Measurements from ENCODE around the gene AKAP11. TPM values are rescaled to one million over a fixed set of nuclear protein-coding genes. Genes with fewer than 3 reads are reported as not detected.

AKAP11 gene
- total RNA-seq, 2 experiments from 2014 or later = 18.0 to 18.4 TPM

DNA sequence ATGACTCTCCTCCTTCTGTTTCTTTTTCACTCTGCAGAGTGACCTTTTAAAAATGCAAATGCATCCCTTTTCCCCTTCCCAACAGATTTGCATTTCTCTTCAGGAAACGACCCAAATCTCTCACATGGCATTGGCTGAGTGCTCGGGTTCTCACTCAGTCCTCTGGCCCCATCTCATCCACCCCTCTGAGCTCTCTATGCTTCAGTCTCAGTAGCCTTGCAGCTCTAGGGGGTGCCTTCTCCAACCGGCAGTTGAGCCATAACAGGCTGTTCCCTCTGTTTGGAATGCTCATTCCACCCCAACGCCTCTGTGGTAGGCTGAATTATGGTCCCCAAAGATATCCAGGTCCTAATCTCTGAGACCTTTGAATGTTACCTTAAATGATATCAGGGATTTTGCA lies 78.2 kb downstream of the AKAP11 start:
- ChIA-PET POLR2A (interaction anchor here (0.6 kb wide), 1 partner anchor 38 kb away, joined by 4 read pairs; no protein-coding TSS in a partner anchor), CTCF (no interaction called here)
- Mint-ChIP-seq H3K4me3 (no peak overlapping the region), H3K36me3 (ENCODE audit: low read depth) (no peaks in the 10 kb centered on the region), H3K9me3 (no peaks in the 10 kb centered on the region), H3K4me1 (ENCODE audit: low read depth) (peaks cover 20% of the 10 kb centered on the region), H3K27me3 (no peaks in the 10 kb centered on the region), H3K27ac (no peak overlapping the region)
- H3K9me3 ChIP-seq (ENCODE audit: control insufficient read depth in 1 of 2, insufficient read depth in 1 of 2, low read length in 2 of 2) = no peaks in the 10 kb centered on the region
- H3K27ac ChIP-seq (ENCODE audit: low read depth in 1 of 2, low read length in 2 of 2) = no peak overlapping the region
- intact Hi-C loops (cut with DNase I, micrococcal nuclease) = loop anchor here in 1 of 2 experiments (10.0 kb wide), 1 partner anchor 115 kb away; no protein-coding TSS in a partner anchor
- ATAC-seq (ENCODE audit: poor library complexity) = no peak
- no peaks in the 10 kb centered on the region for H3K36me3 ChIP-seq (ENCODE audit: insufficient read depth, low read length)
- no peak overlapping the region for H3K4me3 ChIP-seq (ENCODE audit: low read length)
- peaks cover 14% of the 10 kb centered on the region for H3K4me1 ChIP-seq (ENCODE audit: insufficient read depth, low read length)
- H3K27me3 ChIP-seq (ENCODE audit: control insufficient read depth in 1 of 2, insufficient read depth in 2 of 2, low read length in 2 of 2) = no peaks in the 10 kb centered on the region
- no peak for DNase-seq
- TF ChIP-seq, protein P1, sequence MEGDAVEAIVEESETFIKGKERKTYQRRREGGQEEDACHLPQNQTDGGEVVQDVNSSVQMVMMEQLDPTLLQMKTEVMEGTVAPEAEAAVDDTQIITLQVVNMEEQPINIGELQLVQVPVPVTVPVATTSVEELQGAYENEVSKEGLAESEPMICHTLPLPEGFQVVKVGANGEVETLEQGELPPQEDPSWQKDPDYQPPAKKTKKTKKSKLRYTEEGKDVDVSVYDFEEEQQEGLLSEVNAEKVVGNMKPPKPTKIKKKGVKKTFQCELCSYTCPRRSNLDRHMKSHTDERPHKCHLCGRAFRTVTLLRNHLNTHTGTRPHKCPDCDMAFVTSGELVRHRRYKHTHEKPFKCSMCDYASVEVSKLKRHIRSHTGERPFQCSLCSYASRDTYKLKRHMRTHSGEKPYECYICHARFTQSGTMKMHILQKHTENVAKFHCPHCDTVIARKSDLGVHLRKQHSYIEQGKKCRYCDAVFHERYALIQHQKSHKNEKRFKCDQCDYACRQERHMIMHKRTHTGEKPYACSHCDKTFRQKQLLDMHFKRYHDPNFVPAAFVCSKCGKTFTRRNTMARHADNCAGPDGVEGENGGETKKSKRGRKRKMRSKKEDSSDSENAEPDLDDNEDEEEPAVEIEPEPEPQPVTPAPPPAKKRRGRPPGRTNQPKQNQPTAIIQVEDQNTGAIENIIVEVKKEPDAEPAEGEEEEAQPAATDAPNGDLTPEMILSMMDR (IDR thresholded peaks at IDR 0.05) = no peak

DNA sequence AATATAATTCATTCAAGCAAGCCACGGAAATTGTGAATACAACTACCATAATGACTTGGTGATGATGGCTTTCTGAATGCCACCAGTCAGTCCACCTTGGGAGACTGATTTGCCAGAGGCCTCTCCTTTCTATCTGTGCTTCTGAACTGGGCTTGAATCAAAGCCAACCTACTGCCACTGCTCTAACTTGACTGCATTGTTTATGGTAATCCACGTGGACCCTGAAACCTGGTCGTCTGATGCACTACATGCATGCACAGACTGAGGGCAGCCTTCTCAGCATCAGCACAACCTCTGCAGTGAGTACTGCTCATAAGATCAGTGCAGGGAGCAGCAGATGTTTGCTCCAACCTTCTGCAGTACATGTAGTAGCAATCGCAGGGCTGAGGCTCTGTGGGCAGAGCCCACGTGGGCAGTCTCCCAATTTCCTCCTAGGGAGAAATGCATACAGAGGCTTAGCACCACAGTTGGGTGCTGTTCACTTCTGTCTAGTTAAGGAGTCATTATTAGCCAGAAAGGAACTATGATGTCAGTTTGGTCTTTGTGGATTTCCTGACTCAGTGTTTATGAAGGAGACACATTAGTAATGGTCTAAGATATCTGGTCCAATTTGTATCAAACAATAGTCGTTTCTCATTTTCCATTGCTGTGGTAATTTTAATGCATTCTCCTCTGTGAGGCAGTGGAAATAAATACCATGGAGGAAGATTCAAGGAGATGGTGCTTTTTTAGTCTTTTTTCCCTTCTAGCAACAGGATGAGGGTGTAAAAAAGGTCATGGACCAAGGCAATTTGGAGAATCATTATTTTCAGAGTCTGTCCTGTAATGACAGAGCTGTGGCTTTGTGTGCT lies 82.5 kb downstream of the AKAP11 start:
- Mint-ChIP-seq H3K36me3 (ENCODE audit: low read depth) (no peaks in the 10 kb centered on the region), H3K9me3 (no peaks in the 10 kb centered on the region), H3K27ac (peak overlapping the region; percentile 80), H3K27me3 (no peaks in the 10 kb centered on the region), H3K4me1 (ENCODE audit: low read depth) (peaks cover 37% of the 10 kb centered on the region), H3K4me3 (peak overlapping the region; percentile 35)
- peak overlapping the region; percentile 32 to 66 for H3K27ac ChIP-seq (ENCODE audit: low read depth in 1 of 2, low read length in 2 of 2)
- ChIA-PET POLR2A (interaction anchor here (0.6 to 1.6 kb wide), 8 partner anchors 15 to 82 kb away, joined by 3 to 9 read pairs (median 5); partner anchors contain the start of gene AKAP11), CTCF (interaction anchor here (1.2 kb wide), 1 partner anchor 56 kb away, joined by 3 read pairs; no protein-coding TSS in a partner anchor)
- ATAC-seq (ENCODE audit: poor library complexity) (peak; percentile 58), DNase-seq (peak in 12 of 14 experiments; percentile 9 to 68 (median 37))
- H3K4me3 ChIP-seq (ENCODE audit: low read length) = no peak overlapping the region
- no peaks in the 10 kb centered on the region for H3K9me3 ChIP-seq (ENCODE audit: control insufficient read depth in 1 of 2, insufficient read depth in 1 of 2, low read length in 2 of 2)
- H3K4me1 ChIP-seq (ENCODE audit: insufficient read depth, low read length) = peaks cover 31% of the 10 kb centered on the region
- no peaks in the 10 kb centered on the region for H3K27me3 ChIP-seq (ENCODE audit: control insufficient read depth in 1 of 2, insufficient read depth in 2 of 2, low read length in 2 of 2)
- H3K36me3 ChIP-seq (ENCODE audit: insufficient read depth, low read length) = no peaks in the 10 kb centered on the region
- intact Hi-C loops (cut with DNase I, micrococcal nuclease) = loop anchor here (2.0 to 10.0 kb wide), 3 partner anchors 38 to 110 kb away; no protein-coding TSS in a partner anchor
- TF ChIP-seq, protein P1 (IDR thresholded peaks at IDR 0.05) = no peak

DNA sequence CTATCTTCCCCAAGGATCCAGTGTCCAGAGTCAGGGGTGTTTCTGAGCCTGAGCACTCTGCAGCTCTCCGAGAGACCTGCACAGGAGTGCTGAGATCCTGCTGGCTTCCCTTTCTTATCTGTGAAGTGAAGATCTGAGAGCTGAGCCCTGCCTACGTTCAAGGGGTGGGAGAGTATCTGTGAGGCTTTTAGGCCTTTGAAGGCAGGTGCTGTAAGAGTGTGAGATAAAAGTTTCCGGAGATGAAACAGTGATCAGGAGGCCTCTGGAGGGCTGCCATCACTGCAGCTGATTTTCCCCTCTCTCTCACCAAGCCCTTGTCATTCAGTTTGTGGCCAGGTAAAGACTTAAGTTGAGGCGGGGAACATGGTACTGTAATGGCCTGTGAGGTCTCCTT lies 83.1 kb downstream of the AKAP11 start:
- ATAC-seq (ENCODE audit: poor library complexity) (peak; percentile 86), DNase-seq (peak; percentile 27 to 84 (median 52))
- H3K4me1 ChIP-seq (ENCODE audit: insufficient read depth, low read length) = peaks cover 31% of the 10 kb centered on the region
- peak overlapping the region; percentile 35 for H3K4me3 Mint-ChIP-seq
- ChIA-PET CTCF (interaction anchor here (1.2 kb wide), 1 partner anchor 56 kb away, joined by 3 read pairs; no protein-coding TSS in a partner anchor), POLR2A (interaction anchor here (0.6 to 1.6 kb wide), 9 partner anchors 15 to 83 kb away, joined by 3 to 9 read pairs (median 5); partner anchors contain the start of gene AKAP11)
- intact Hi-C loops (cut with DNase I, micrococcal nuclease) = loop anchor here (2.0 to 10.0 kb wide), 3 partner anchors 37 to 110 kb away; no protein-coding TSS in a partner anchor
- no peaks in the 10 kb centered on the region for H3K9me3 ChIP-seq (ENCODE audit: control insufficient read depth in 1 of 2, insufficient read depth in 1 of 2, low read length in 2 of 2)
- H3K27me3 Mint-ChIP-seq = no peaks in the 10 kb centered on the region
- peaks cover 34% of the 10 kb centered on the region for H3K4me1 Mint-ChIP-seq (ENCODE audit: low read depth)
- H3K27ac Mint-ChIP-seq = peak overlapping the region; percentile 80
- TF ChIP-seq, protein P1 (IDR thresholded peaks at IDR 0.05) = no peak
- no peaks in the 10 kb centered on the region for H3K27me3 ChIP-seq (ENCODE audit: control insufficient read depth in 1 of 2, insufficient read depth in 2 of 2, low read length in 2 of 2)
- no peak overlapping the region for H3K4me3 ChIP-seq (ENCODE audit: low read length)
- H3K36me3 Mint-ChIP-seq (ENCODE audit: low read depth) = no peaks in the 10 kb centered on the region
- no peaks in the 10 kb centered on the region for H3K36me3 ChIP-seq (ENCODE audit: insufficient read depth, low read length)
- H3K27ac ChIP-seq (ENCODE audit: low read depth in 1 of 2, low read length in 2 of 2) = peak overlapping the region; percentile 32 to 66
- no peaks in the 10 kb centered on the region for H3K9me3 Mint-ChIP-seq

Data from CD4-positive, alpha-beta T cell (primary cell).